Aorta (tissue), 5 donors: ENCODE results near the gene STK10. TPM values are rescaled to one million over a fixed set of nuclear protein-coding genes. Genes with fewer than 3 reads are reported as not detected.
"Not testable (repeated sequence)": the region's sequence is repeated elsewhere in the genome, so short reads cannot be mapped to it uniquely, and the experiment has no call there.

Experiments
- ATAC-seq: fragments of 200-7000 bp; cut with Tn5 transposase; one replicate; pipeline ENCODE4 v1.9.1; 2022; ENCODE audit warnings: moderate library complexity; ENCODE audit not compliant: low FRiP score
- DNase-seq, 2 donors: peaks; one replicate each; pipeline ENCODE4 v3.0.0-alpha.2; 2020
- H3K27ac ChIP-seq, 2 donors: one replicate each; pipeline ENCODE4 v1.5.1; 2013; ENCODE audit warnings: low read length in 2 of 2, mild to moderate bottlenecking in 2 of 2, moderate library complexity in 2 of 2, control low read depth in 1 of 2, inconsistent platforms in 1 of 2, low read depth in 1 of 2
- H3K27me3 ChIP-seq, 2 donors: one replicate each; pipeline ENCODE4 v1.6.1; 2013; ENCODE audit warnings: control low read depth in 1 of 2, low read length in 1 of 2, mild to moderate bottlenecking in 1 of 2, moderate library complexity in 1 of 2; ENCODE audit not compliant: insufficient read depth in 2 of 2, control insufficient read depth in 1 of 2
- H3K36me3 ChIP-seq, 2 donors: one replicate each; pipeline ENCODE4 v1.6.1; 2013; ENCODE audit warnings: control low read depth in 1 of 2, low read length in 1 of 2, mild to moderate bottlenecking in 1 of 2; ENCODE audit not compliant: insufficient read depth in 2 of 2, control insufficient read depth in 1 of 2
- H3K4me1 ChIP-seq, 2 donors: one replicate each; pipeline ENCODE4 v1.6.1; 2013; ENCODE audit warnings: low read length in 2 of 2, control low read depth in 1 of 2, mild to moderate bottlenecking in 1 of 2, moderate library complexity in 1 of 2; ENCODE audit not compliant: insufficient read depth in 2 of 2, control insufficient read depth in 1 of 2
- H3K4me3 ChIP-seq, 2 donors: one replicate each; pipeline ENCODE4 v1.5.1; 2013; ENCODE audit warnings: low read length in 2 of 2, control low read depth in 1 of 2, mild to moderate bottlenecking in 1 of 2
- H3K9me3 ChIP-seq: one replicate; pipeline ENCODE4 v1.6.1; 2013; ENCODE audit warnings: mild to moderate bottlenecking, low read length; ENCODE audit not compliant: control insufficient read depth
- WGBS, 2 donors: extraction: QIAGEN DNeasy Blood & Tissue Kit; methylation state at CpG; one replicate each; pipeline ENCODE4 v1.1.7; 2013; 5-methylcytosine and 5-hydroxymethylcytosine counted together
- intact Hi-C, 2 donors: fragments of 100-400 bp; cut with DNase I; formaldehyde crosslinking; loops; one replicate each; pipeline versions ENCODE4 v1.14.2 to v1.15.0; 2022
- polyA plus RNA-seq, 2 donors: library from polyadenylated mRNA; stranded (reverse); fragments of 200-250 nt; gene quantifications; one replicate each; pipeline ENCODE4 v1.2.3, GENCODE V29; 2013
- total RNA-seq, 2 donors: library from RNA; stranded (reverse); fragmentation: NEBNext Ultra II Directional; extraction: Animal tissue kit (Norgen Biotek cat#: 25700); gene quantifications; one replicate each; pipeline ENCODE4 v1.2.1, GENCODE V29; 2021
- donor health status: healthy with polysubstance abuse.
- donor health status: Bipolar disorder and iron deficiency.
- donor health status: DM: no; HTN: no; CAD: no.
- donor health status: DM: no; HTN: no; CAD: no.
- donor health status: DM: yes; HTN: yes; CAD: no.

Gene STK10
- total and polyA plus RNA-seq, 4 donors: 4.1 to 67.7 (median 18.8) TPM

DNA sequence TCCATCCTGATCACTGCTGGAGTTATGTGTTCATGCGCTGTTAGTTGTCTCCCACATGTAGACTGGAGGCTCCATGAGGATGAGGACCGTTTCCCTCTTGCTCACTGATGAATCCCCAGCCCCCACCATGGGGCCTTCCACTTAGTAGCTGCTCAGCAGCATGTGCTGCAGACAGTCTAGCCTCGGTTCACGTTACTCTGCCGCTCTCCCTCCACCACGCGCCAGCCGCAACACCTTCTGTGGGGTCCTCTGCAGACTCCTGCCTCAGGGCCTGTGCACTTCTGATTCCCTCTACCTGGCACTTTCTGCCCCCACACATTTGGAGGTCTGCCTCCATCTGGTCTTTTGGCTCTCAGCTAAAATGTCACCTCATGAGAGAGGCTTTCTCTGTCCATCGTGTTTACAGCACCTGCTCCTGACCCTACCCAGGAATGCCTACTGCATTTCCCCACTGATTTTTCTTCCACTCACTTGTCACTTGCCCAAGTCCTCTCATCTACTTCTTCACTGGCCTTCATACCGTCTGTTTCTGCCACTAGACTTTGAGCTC lies 36.3 kb downstream of the STK10 start:
- no peak overlapping the region for H3K4me3 ChIP-seq
- DNase-seq (peak in 1 of 2 donors; percentile 8), ATAC-seq (no peak)
- no peaks in the 10 kb centered on the region for H3K9me3 ChIP-seq
- 93 to 95% methylated on average over 10 of the region's 10 CpGs for WGBS, 2 donors
- no peaks in the 10 kb centered on the region for H3K27me3 ChIP-seq
- no peaks in the 10 kb centered on the region for H3K4me1 ChIP-seq
- peaks cover 0 to 3% of the 10 kb centered on the region in 2 donors for H3K36me3 ChIP-seq
- no peak overlapping the region for H3K27ac ChIP-seq
- intact Hi-C loops: no loop called here

DNA sequence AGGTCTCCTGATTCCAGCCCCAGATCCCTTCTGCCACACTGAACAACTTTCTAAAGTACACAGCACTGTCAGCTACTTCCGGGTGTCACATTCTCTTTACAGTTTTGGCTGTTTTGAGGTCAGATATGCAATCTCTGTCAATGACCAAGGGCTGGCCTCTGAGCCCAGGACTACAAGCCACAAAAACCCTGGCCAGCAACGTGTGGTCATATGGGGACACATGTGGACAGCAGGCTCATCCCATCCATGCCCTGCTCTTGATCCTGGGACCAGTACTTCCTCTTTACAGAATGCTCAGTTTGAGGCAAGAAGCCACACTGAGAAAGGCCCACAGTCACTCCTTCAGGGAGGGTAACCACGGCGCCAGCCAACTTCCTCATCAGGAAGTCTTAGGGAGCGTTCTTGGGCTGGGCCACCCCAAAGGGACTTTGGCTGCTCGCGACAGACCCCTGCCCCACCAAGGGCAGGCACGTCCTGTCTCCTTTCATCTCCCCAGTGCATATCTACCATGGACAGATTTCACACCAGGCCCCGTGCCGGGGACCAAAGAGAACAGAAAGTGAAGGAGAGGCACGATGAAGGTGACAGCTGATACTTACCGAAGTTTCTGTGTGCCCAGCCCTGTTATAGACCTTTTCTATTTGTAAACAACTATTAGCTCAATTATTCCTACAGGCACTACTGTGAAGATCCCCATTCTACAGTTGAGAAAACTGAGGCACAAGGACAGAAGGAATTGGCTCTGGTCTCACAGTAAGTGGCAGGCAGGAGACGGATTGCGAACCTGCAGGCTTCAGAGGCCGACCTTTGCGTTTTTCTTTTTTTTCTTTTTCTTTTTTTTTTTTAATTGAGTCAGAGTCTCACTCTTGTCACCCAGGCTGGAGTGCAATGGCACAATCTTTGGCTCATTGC lies 37.3 kb downstream of the STK10 start:
- ATAC-seq (peak; percentile 63), DNase-seq (peak; percentile 80 to 88)
- no peaks in the 10 kb centered on the region for H3K9me3 ChIP-seq
- intact Hi-C loops: no loop called here
- 87 to 89% methylated on average over 16 of the region's 16 CpGs for WGBS, 2 donors
- H3K4me3 ChIP-seq: no peak overlapping the region
- H3K27me3 ChIP-seq: no peaks in the 10 kb centered on the region
- peaks cover 0 to 1% of the 10 kb centered on the region in 2 donors for H3K36me3 ChIP-seq
- no peak overlapping the region for H3K27ac ChIP-seq
- no peaks in the 10 kb centered on the region for H3K4me1 ChIP-seq

DNA sequence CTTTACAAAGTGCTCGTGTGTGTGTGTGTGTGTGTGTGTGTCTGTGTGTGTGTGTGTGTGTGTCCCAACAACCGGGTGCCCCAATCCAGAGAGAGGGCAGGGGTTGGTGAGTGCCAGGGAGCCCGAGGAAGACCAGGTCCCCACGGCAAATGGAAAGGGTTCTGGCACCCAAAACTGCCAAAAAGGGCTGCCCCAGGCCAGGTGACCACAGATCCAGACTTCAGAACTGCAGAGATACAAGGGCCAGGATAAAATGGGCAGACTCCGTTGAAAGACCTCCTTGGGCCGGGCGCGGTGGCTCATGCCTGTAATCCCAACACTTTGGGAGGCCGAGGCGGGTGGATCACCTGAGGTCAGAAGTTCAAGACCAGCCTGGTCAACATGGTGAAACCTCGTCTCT lies 38.5 kb downstream of the STK10 start:
- DNase-seq: peak in 1 of 2 donors; percentile 22
- H3K36me3 ChIP-seq, H3K9me3 ChIP-seq, ATAC-seq, intact Hi-C loops, H3K4me3 ChIP-seq, H3K27me3 ChIP-seq, H3K4me1 ChIP-seq, H3K27ac ChIP-seq: not testable (repeated sequence)
- 91 to 96% methylated on average over 11 of the region's 11 CpGs for WGBS, 2 donors

DNA sequence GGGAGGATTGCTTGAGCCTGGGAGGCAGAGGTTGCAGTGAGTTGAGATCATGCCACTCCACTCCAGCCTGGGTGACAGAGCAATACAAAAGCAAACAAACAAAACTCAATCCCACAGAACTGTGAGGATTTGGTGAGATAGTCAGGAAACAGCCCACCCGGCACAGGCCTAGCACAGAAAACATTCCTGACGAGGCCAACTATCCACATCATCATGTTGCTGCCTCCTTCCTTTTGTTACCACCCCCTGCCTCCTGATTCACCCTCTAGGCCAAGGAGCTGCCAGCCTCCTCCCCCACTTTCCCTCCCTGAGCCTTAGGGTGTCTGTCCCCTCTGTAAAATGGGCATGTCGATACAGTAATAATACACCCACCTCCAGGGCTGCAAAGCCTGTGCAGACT lies 39.0 kb downstream of the STK10 start:
- Histone ChIP-seq H3K4me3 (no peak overlapping the region), H3K36me3 (peaks cover 0 to 1% of the 10 kb centered on the region in 2 donors), H3K27me3 (no peaks in the 10 kb centered on the region), H3K27ac (no peak overlapping the region), H3K9me3 (no peaks in the 10 kb centered on the region), H3K4me1 (no peaks in the 10 kb centered on the region)
- no peak for ATAC-seq
- peak in 1 of 2 donors; percentile 6 for DNase-seq
- intact Hi-C loops: no loop called here
- 88 to 92% methylated on average over 3 of the region's 3 CpGs for WGBS, 2 donors

DNA sequence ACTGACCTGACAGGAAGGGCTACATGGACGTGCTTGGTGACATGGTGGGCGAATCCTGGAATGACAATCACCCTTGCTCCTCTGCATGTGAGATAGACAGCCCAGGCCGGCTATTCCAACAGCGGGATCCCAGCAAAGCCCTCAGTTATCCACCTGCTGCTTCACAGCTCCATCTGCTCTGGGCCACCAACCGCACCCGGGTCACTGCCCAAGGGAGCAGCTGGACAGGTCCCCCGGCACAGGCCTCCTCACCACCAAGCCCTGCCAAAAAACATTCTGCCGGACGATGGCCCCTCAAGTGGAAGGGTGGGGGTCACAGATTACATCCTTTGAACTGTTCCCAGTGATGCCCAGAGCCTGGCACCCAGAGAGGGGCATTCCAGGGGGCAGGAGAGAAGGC lies 39.6 kb downstream of the STK10 start:
- no peaks in the 10 kb centered on the region for H3K27me3 ChIP-seq
- peaks cover 0 to 1% of the 10 kb centered on the region in 2 donors for H3K36me3 ChIP-seq
- DNase-seq (no peak), ATAC-seq (no peak)
- 93 to 95% methylated on average over 9 of the region's 9 CpGs for WGBS, 2 donors
- H3K4me3 ChIP-seq: no peak overlapping the region
- no peaks in the 10 kb centered on the region for H3K9me3 ChIP-seq
- no peaks in the 10 kb centered on the region for H3K4me1 ChIP-seq
- intact Hi-C loops: no loop called here
- H3K27ac ChIP-seq: no peak overlapping the region

DNA sequence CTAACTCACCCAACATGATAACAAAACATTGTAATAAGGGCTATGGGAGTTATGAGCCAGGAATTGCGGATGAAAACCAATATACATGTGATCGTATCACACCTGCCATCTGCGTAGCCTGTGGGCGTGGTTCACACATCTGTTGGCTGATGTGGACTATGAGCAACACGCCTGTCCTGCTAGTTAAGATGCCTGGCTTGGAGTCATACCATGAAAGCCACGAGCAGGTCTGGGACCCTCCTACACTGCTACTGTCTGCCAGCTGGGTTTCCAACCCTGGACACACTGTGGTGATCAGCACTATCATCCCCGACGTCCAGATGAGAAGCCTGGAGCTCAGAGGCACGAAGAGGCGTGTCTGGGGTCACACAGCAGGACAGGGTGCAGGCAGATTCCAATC lies 40.2 kb downstream of the STK10 start:
- intact Hi-C loops: no loop called here
- Histone ChIP-seq H3K4me1 (no peaks in the 10 kb centered on the region), H3K27ac (no peak overlapping the region), H3K9me3 (no peaks in the 10 kb centered on the region), H3K36me3 (peaks cover 0 to 1% of the 10 kb centered on the region in 2 donors), H3K4me3 (no peak overlapping the region), H3K27me3 (no peaks in the 10 kb centered on the region)
- WGBS, 2 donors: 92 to 94% methylated on average over 10 of the region's 10 CpGs
- no peak for ATAC-seq
- DNase-seq: peak in 1 of 2 donors; percentile 31

DNA sequence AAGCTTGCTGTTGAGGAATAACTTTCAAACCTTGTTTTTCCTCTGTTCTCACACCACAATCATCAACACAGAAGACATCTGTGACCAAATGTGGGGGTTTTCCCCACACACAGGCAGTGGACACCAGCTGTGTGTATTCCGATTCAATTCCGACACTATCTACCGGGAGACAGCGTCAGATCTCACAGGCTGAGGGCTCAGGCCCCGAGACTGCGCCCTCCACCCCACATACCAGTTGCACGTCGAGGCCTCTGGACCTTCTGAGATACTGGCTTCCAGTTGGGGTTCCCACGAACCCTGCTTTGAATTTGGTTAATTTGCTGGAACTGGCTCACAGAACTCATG lies 41.3 kb downstream of the STK10 start:
- H3K4me3 ChIP-seq: no peak overlapping the region
- no peaks in the 10 kb centered on the region for H3K27me3 ChIP-seq
- intact Hi-C loops: no loop called here
- no peak for DNase-seq
- H3K36me3 ChIP-seq: peaks cover 0 to under 1% of the 10 kb centered on the region in 2 donors
- H3K27ac ChIP-seq: no peak overlapping the region
- WGBS, 2 donors: 96 to 98% methylated on average over 9 of the region's 9 CpGs
- ATAC-seq: no peak
- no peaks in the 10 kb centered on the region for H3K9me3 ChIP-seq
- H3K4me1 ChIP-seq: no peaks in the 10 kb centered on the region

DNA sequence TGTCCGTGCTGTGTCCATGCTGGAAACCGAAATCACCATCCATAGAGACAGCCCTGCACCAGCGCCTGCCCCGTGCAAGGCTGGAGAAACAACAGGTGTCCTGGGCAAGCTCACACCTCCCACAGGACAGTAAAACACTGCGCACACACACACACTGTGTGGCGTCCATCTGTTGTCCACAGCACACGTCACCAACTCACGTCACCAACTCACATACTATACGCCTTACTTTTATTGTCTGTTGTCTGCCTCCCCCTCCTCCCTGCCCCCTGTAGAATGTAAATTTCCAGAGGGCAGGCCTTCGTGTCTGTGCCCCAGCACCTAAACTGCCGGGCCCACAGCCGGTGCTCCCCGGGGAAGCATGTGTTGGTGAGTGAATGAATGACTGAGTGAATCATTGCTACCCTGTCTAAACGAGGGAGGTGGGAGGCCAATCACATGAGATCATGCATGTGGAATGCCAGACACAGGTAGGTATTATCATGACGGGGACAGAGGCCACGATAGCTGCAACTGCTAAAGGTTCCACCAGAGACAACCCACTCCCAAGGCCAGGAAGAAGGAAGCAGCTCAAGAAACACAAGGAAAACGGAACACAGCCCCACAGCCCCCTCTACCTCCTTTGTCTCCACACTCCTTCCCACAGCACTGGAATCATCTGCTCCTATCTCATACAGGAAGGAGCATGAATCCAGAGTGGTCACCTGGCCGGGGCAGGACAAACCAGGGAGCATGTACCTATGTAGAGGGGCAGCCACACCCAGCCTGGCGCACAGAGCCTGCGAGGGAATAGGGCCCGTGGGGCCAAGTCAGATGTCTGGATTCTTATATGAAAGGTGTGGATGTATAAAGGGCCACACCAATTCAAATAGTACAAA lies 41.9 kb downstream of the STK10 start:
- DNase-seq (no peak), ATAC-seq (no peak)
- no peak overlapping the region for H3K27ac ChIP-seq

More for the DNA sequence above, 41.9 kb downstream of the STK10 start:
- WGBS, 2 donors: 86 to 88% methylated on average over 21 of the region's 21 CpGs
- H3K4me3 ChIP-seq: no peak overlapping the region
- H3K27me3 ChIP-seq: no peaks in the 10 kb centered on the region
- intact Hi-C loops: no loop called here
- no peaks in the 10 kb centered on the region for H3K4me1 ChIP-seq
- no peaks in the 10 kb centered on the region for H3K36me3 ChIP-seq
- H3K9me3 ChIP-seq: no peaks in the 10 kb centered on the region
